Mesodermal cell (in vitro differentiated cells): ENCODE measurements around the gene USP47.
A peak's percentile ranks its signal among the peaks of the same experiment; 100 is the strongest.

ENCODE experiments used
- H3K27ac ChIP-seq: 2 replicates; pipeline ENCODE4 v1.7.0; 2013; ENCODE audit warnings: mild to moderate bottlenecking, low read depth, low read length, moderate library complexity; ENCODE audit not compliant: severe bottlenecking
- H3K36me3 ChIP-seq: 2 replicates; pipeline ENCODE4 v1.7.1; 2013; ENCODE audit warnings: mild to moderate bottlenecking, low read length, moderate library complexity; ENCODE audit not compliant: control insufficient read depth, insufficient read depth
- H3K4me1 ChIP-seq: one replicate; pipeline ENCODE4 v1.7.1; 2013; ENCODE audit warnings: mild to moderate bottlenecking, low read length; ENCODE audit not compliant: insufficient read depth, control insufficient read depth, poor library complexity, severe bottlenecking
- H3K4me3 ChIP-seq: 2 replicates; pipeline ENCODE4 v1.7.0; 2013; ENCODE audit warnings: low read length, control low read depth, mild to moderate bottlenecking; ENCODE audit not compliant: insufficient read depth, poor library complexity, severe bottlenecking; ENCODE audit errors: extremely low read depth
- H3K9me3 ChIP-seq: 2 replicates; pipeline ENCODE4 v1.7.1; 2013; ENCODE audit warnings: mild to moderate bottlenecking, low read length, moderate library complexity; ENCODE audit not compliant: control insufficient read depth
- WGBS, 2 experiments: methylation state at CpG; one replicate each; pipeline ENCODE4 v1.1.5; 2013; ENCODE audit warnings: missing lambda C conversion rate in 2 of 2; ENCODE audit not compliant: insufficient coverage in 2 of 2; 5-methylcytosine and 5-hydroxymethylcytosine counted together

USP47 gene

DNA sequence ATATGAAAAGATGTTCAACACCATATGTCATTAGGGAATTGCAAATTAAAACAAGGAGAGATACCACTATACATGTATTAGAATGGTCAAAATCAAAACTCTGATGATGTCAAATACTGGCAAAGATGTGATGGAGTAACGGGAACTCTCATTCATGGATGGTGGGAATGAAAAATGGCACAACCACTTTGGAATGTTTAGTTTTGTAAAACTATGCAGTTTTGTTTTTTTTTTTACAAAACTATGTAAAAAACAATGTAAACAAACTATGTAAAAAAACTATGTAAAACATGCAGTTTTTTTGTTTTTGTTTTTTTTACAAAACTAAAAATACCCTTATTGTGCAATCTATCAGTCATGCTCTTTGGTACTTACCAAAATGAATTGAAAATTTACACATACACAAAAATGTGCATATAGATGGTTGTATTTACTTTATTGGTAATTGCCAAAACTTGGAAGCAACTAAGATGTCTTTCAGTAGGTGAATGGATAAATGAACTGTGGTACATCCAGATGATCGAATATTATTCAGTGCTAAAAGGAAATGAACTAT, 5.0 kb upstream of the USP47 start:
- Histone ChIP-seq H3K4me3 (no peak overlapping the region), H3K27ac (no peak overlapping the region), H3K4me1 (no peaks in the 10 kb centered on the region), H3K36me3 (no peaks in the 10 kb centered on the region), H3K9me3 (no peaks in the 10 kb centered on the region)
- 80 to 100% methylated on average over 1 of the region's 2 CpGs for WGBS, 2 experiments

- Histone ChIP-seq H3K4me1 (no peaks in the 10 kb centered on the region), H3K36me3 (no peaks in the 10 kb centered on the region), H3K27ac (no peak overlapping the region), H3K9me3 (no peaks in the 10 kb centered on the region), H3K4me3 (no peak overlapping the region)
These were observed 2.1 kb upstream of the USP47 start for GRCh38 chr11:11839718-11840117.

DNA sequence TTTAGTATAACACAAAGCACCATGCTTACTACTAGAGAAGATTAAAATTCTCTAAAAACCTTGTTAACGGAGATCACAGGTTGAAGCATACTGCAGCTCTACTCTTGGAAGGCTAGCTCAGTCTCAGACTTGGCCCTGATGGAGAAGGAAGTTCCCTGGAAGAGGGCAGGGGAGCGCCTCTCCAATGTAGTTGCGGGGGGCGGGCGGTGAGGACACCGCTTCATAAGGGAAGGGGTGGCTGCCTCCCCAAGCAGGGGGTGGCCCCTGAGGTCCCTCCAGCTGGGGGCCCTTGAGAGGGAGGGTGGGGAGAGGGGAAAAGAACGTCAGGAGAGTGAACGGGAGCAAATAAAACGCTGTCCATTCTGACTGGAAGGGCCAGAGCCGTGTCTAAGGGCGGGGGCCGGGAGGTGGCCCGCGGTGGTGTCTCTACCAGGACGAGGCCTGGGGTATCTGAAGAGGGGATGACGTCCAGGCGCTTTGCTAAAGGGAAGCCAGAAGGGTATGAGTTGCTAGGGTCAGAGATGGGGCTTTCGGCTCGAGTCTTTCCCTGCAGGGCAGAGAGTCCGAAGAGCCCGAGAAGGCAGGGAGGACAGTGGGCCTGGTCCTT, 553 bp upstream of the USP47 start:
- H3K9me3 ChIP-seq: no peaks in the 10 kb centered on the region
- H3K4me3 ChIP-seq: peak overlapping the region; percentile 82
- no peaks in the 10 kb centered on the region for H3K36me3 ChIP-seq
- H3K27ac ChIP-seq: peak overlapping the region; percentile 92
- 1 to 3% methylated on average over 6 to 21 of the region's 21 CpGs for WGBS, 2 experiments
- peaks cover 3% of the 10 kb centered on the region for H3K4me1 ChIP-seq

DNA sequence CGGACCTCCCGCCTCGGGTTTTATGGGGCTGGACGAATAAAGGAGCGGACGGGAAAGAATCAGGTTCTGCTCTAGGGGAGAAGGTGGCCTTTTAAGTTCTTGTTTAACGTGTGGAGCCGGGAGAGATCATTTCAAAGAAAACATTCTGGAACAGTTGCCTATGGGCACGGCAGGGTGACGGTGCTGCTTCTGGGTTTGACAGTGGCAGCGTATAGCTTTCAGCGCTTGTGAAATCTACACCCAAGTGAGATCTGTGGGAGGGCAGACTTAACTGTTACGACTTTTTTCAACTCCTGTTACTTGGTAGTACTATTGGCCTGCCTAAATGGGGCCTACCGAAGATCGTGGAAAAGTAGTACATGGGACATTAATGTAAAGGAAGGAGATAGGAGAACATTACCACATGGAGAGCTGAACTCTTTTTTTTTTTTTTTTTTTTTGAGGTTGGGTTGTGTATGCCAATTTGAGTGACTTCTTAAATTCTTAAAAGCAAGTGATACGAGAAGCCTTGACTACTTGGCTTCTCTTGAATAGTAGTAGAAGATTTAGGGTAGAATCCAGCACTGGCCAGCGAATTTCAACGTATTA, 743 bp downstream of the USP47 start:
- H3K9me3 ChIP-seq: no peaks in the 10 kb centered on the region
- 0 to 2% methylated on average over 12 to 16 of the region's 18 CpGs for WGBS, 2 experiments

DNA sequence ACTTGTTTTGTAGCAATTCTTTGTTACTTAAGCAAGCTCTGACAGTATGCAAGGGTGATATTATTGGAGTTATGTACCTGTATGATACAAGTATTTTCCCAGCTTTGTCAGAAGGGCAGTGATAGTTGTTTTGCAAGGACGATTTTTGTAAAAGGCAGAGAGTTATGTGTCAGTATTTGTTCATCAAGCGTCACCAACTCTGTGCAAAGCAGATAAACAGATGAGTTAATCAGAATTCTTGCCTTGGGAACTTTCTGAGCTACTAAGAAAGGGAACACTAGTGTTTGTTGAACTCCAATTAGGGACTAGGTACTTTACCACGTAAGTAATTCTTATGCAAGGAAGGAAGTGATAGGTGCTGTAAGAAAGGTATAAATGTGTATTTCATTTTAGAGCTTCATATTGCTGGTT, 1.4 kb downstream of the USP47 start:
- peak overlapping the region; percentile 92 for H3K27ac ChIP-seq
- H3K4me1 ChIP-seq: peaks cover 3% of the 10 kb centered on the region
- peak overlapping the region; percentile 82 for H3K4me3 ChIP-seq
- H3K36me3 ChIP-seq: no peaks in the 10 kb centered on the region
- 40% methylated on average over 2 of the region's 3 CpGs for WGBS, 2 experiments
- no peaks in the 10 kb centered on the region for H3K9me3 ChIP-seq

More for the DNA sequence above, 743 bp downstream of the USP47 start:
- no peaks in the 10 kb centered on the region for H3K36me3 ChIP-seq
- peaks cover 3% of the 10 kb centered on the region for H3K4me1 ChIP-seq
- peak overlapping the region; percentile 92 for H3K27ac ChIP-seq
- peak overlapping the region; percentile 82 for H3K4me3 ChIP-seq

DNA sequence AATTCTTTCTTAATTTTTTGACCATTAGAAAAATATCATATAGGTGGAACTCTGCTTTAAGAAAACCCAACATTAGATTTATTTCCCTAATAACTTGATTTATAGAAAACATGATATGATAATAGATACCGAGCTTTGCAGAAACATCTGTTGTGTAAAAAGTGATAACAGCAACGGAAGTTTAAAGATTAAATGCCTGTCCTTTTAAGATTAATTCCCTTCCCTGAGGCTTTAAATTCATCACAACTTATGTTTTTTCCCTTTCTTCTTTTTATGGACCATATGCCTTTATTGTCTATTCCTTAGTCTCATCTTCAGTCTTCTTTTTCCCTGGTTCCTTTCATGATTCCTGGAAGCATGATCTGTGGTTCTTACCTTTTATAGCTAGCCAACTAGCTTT, 1.9 kb downstream of the USP47 start:
- Histone ChIP-seq H3K36me3 (no peaks in the 10 kb centered on the region), H3K4me3 (peak overlapping the region; percentile 82), H3K4me1 (peaks cover 3% of the 10 kb centered on the region), H3K9me3 (no peaks in the 10 kb centered on the region), H3K27ac (no peak overlapping the region)
- WGBS, 2 experiments: no CpG with 5 or more reads among the region's 2 CpGs

DNA sequence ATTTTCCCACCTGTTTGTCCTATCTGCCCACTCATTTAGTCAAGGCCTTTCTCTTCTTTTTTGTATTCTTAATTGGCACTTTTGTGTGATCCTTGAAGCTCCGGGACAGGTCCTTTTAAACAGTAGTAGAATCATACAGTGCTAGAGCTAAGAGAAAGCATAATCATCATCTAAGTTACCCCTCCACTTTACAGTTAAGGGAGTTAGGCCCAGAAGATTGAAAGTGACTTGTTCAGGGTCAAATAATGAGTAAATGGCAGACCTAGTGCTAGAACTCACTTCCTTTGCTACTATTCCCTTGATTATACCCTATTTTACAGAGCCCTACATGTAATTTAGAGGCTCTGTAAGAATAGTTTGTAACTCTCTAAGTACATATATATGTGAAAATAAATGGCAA, 2.5 kb downstream of the USP47 start:
- peak overlapping the region; percentile 82 for H3K4me3 ChIP-seq

DNA sequence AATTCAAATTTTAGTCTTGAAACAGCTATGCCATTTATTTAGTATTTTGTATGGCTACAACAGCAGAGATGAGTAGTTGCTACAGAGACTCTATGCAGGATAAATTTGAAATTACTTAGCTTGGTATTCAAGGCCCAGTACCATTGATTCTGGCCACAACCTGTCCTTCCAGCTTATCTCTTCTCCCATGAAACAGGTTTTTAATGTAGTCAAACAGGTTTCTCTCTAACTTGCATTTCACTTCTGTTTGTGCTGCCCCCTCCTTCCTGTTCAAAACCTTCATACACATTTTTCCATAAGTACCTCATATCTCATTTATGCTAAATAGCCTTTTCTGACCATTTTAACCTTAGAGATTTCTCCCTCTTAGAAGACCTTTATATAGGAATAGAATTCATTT, 3.3 kb downstream of the USP47 start:
- no peak overlapping the region for H3K4me3 ChIP-seq
- H3K4me1 ChIP-seq: peaks cover 11% of the 10 kb centered on the region

More for the DNA sequence above, 2.5 kb downstream of the USP47 start:
- Histone ChIP-seq H3K9me3 (no peaks in the 10 kb centered on the region), H3K4me1 (peaks cover 8% of the 10 kb centered on the region), H3K36me3 (no peaks in the 10 kb centered on the region), H3K27ac (no peak overlapping the region)
- WGBS, 2 experiments: no CpG with 5 or more reads among the region's 1 CpG

GRCh38 chr11:11845551-11845950, 3.8 kb downstream of the USP47 start:
- H3K9me3 ChIP-seq: no peaks in the 10 kb centered on the region
- H3K4me3 ChIP-seq: no peak overlapping the region
- H3K36me3 ChIP-seq: peaks cover 1% of the 10 kb centered on the region
- H3K4me1 ChIP-seq: peaks cover 11% of the 10 kb centered on the region
- no CpG with 5 or more reads among the region's 1 CpG for WGBS, 2 experiments
- H3K27ac ChIP-seq: no peak overlapping the region

More for the DNA sequence above, 3.3 kb downstream of the USP47 start:
- H3K9me3 ChIP-seq: no peaks in the 10 kb centered on the region
- no peak overlapping the region for H3K27ac ChIP-seq
- no peaks in the 10 kb centered on the region for H3K36me3 ChIP-seq

DNA sequence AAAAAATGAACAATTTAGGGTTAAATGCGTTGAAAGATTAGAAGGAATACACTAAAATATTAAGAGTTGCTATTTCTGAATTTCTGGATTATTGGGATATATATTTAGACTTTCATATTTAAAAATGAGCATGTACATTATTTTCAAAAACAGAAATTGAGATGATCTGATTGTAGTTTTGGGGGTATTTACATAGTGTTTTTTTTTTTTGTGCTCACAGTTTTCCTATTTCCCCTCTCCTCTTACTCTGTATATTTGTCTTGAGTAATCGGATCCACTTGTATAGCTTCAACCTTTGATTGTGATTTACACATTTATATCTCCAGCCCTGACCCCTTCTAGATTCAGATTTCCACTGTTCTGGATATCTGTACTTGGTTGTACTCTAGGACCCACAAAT, 5.3 kb downstream of the USP47 start:
- Histone ChIP-seq H3K4me1 (peaks cover 11% of the 10 kb centered on the region), H3K4me3 (no peak overlapping the region)

More for the DNA sequence above, 5.3 kb downstream of the USP47 start:
- WGBS, 2 experiments: 90 to 100% methylated on average over 1 to 2 of the region's 2 CpGs
- Histone ChIP-seq H3K36me3 (peaks cover 6% of the 10 kb centered on the region), H3K9me3 (no peaks in the 10 kb centered on the region), H3K27ac (no peak overlapping the region)
